Esophagus squamous epithelium (tissue), 5 donors: ENCODE results near the gene RNASE8. TPM values are rescaled to one million over a fixed set of nuclear protein-coding genes. Genes with fewer than 3 reads are reported as not detected.

Experiments used
- DNase-seq: peaks from one replicate; lab custom pipeline; 2025; lab: John Stamatoyannopoulos, UW
- H3K27ac ChIP-seq, 4 donors: fragments of 200-600 bp; sonication (generic); one replicate each; pipeline ENCODE4 v1.5.1; 2016 to 2019; ENCODE audit warnings: mild to moderate bottlenecking in 1 of 4
- H3K27me3 ChIP-seq, 4 donors: fragments of 200-600 bp; sonication (generic); 1 replicate in 3 of 4; 2 replicates in 1 of 4; pipeline versions ENCODE4 v1.5.1 to v1.6.0; 2017 to 2021; ENCODE audit warnings: antibody characterized with exemption in 1 of 4
- H3K36me3 ChIP-seq, 3 donors: fragments of 200-600 bp; sonication (generic); one replicate each; pipeline ENCODE4 v1.5.1; 2016 to 2019
- H3K4me1 ChIP-seq, 3 donors: fragments of 200-600 bp; sonication (generic); one replicate each; pipeline ENCODE4 v1.5.1; 2017 to 2019
- H3K4me3 ChIP-seq, 4 donors: fragments of 200-600 bp; sonication (generic); 1 replicate in 3 of 4; 2 replicates in 1 of 4; pipeline ENCODE4 v1.5.1; 2016 to 2019; ENCODE audit warnings: mild to moderate bottlenecking in 2 of 4, moderate library complexity in 1 of 4
- H3K9me3 ChIP-seq, 3 donors: fragments of 200-600 bp; sonication (generic); one replicate each; pipeline ENCODE4 v1.5.1; 2016 to 2019
- POLR2A ChIP-seq, 4 donors: fragments of 450-650 bp; IDR thresholded peaks; one replicate each; pipeline ENCODE4 v1.6.1; 2017; ENCODE audit warnings: antibody characterized with exemption in 4 of 4, mild to moderate bottlenecking in 4 of 4, moderate library complexity in 3 of 4
- WGBS, 2 donors: methylation state at CpG; one replicate each; pipeline ENCODE4 v1.1.5; 2018; 5-methylcytosine and 5-hydroxymethylcytosine counted together
- intact Hi-C: fragments of 100-400 bp; cut with DNase I; formaldehyde crosslinking; loops from one replicate; pipeline ENCODE4 v1.15.0; 2022
- total RNA-seq, 4 donors: library from RNA; depleted of rRNA; stranded (reverse); fragments of >200 nt; gene quantifications; one replicate each; pipeline ENCODE4 v1.1.0, GENCODE V29; 2016
- TF ChIP-seq, protein P1 (sequence below), 6 experiments: fragments of 450-650 bp in 4 of 6; fragments of 200-600 bp in 2 of 6; sonication (generic) in 2 of 6; IDR thresholded peaks; one replicate each; pipeline ENCODE4 v1.5.1; 2016 to 2019; ENCODE audit warnings: antibody characterized with exemption in 6 of 6, mild to moderate bottlenecking in 4 of 6, moderate library complexity in 4 of 6
- donor health status: DM: yes; HTN: yes; CAD: no.

Gene RNASE8
- total RNA-seq, 4 donors from 2014 or later: not detected

GRCh38 chr14:21105095-21105494 is 47.5 kb downstream of the RNASE8 start:
- WGBS, 2 donors: 77 to 80% methylated on average over 8 of the region's 8 CpGs

GRCh38 chr14:21106176-21106497 is 48.5 kb downstream of the RNASE8 start:
- peak overlapping the region; percentile 91 to 98 (median 97) for H3K27ac ChIP-seq
- no peak for DNase-seq
- H3K36me3 ChIP-seq: no peaks in the 10 kb centered on the region
- no peak overlapping the region for H3K4me3 ChIP-seq
- no peak for TF ChIP-seq POLR2A (IDR thresholded peaks at IDR 0.05)
- H3K27me3 ChIP-seq: no peaks in the 10 kb centered on the region
- WGBS, 2 donors: 25 to 50% methylated on average over 4 of the region's 4 CpGs
- no peaks in the 10 kb centered on the region for H3K9me3 ChIP-seq
- H3K4me1 ChIP-seq: peaks cover 35 to 82% (median 49%) of the 10 kb centered on the region in 3 donors
- intact Hi-C loops: no loop called here

More at GRCh38 chr14:21105095-21105494, 47.5 kb downstream of the RNASE8 start:
- H3K27me3 ChIP-seq: no peaks in the 10 kb centered on the region
- peaks cover 35 to 90% (median 55%) of the 10 kb centered on the region in 3 donors for H3K4me1 ChIP-seq
- no peak for DNase-seq
- H3K4me3 ChIP-seq: no peak overlapping the region
- no peaks in the 10 kb centered on the region for H3K9me3 ChIP-seq
- no peak for TF ChIP-seq POLR2A (IDR thresholded peaks at IDR 0.05)
- TF ChIP-seq, protein P1, sequence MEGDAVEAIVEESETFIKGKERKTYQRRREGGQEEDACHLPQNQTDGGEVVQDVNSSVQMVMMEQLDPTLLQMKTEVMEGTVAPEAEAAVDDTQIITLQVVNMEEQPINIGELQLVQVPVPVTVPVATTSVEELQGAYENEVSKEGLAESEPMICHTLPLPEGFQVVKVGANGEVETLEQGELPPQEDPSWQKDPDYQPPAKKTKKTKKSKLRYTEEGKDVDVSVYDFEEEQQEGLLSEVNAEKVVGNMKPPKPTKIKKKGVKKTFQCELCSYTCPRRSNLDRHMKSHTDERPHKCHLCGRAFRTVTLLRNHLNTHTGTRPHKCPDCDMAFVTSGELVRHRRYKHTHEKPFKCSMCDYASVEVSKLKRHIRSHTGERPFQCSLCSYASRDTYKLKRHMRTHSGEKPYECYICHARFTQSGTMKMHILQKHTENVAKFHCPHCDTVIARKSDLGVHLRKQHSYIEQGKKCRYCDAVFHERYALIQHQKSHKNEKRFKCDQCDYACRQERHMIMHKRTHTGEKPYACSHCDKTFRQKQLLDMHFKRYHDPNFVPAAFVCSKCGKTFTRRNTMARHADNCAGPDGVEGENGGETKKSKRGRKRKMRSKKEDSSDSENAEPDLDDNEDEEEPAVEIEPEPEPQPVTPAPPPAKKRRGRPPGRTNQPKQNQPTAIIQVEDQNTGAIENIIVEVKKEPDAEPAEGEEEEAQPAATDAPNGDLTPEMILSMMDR (IDR thresholded peaks at IDR 0.05): no peak
- peak overlapping the region; percentile 91 to 98 (median 97) for H3K27ac ChIP-seq
- no peaks in the 10 kb centered on the region for H3K36me3 ChIP-seq
- intact Hi-C loops: no loop called here

GRCh38 chr14:21106498-21107282 is 49.1 kb downstream of the RNASE8 start:
- no peaks in the 10 kb centered on the region for H3K9me3 ChIP-seq
- peak overlapping the region in 1 of 4 donors; percentile 0 for H3K4me3 ChIP-seq
- TF ChIP-seq, protein P1 (IDR thresholded peaks at IDR 0.05): peak; percentile 74 to 90 (median 84)
- TF ChIP-seq POLR2A (IDR thresholded peaks at IDR 0.05): peak in 1 of 4 donors; percentile 10
- no peak for DNase-seq
- no peaks in the 10 kb centered on the region for H3K27me3 ChIP-seq
- 4 to 9% methylated on average over 9 of the region's 11 CpGs for WGBS, 2 donors
- H3K27ac ChIP-seq: peak overlapping the region; percentile 91 to 98 (median 97)
- H3K36me3 ChIP-seq: no peaks in the 10 kb centered on the region
- intact Hi-C loops: no loop called here
- H3K4me1 ChIP-seq: peaks cover 35 to 77% (median 44%) of the 10 kb centered on the region in 3 donors

DNA sequence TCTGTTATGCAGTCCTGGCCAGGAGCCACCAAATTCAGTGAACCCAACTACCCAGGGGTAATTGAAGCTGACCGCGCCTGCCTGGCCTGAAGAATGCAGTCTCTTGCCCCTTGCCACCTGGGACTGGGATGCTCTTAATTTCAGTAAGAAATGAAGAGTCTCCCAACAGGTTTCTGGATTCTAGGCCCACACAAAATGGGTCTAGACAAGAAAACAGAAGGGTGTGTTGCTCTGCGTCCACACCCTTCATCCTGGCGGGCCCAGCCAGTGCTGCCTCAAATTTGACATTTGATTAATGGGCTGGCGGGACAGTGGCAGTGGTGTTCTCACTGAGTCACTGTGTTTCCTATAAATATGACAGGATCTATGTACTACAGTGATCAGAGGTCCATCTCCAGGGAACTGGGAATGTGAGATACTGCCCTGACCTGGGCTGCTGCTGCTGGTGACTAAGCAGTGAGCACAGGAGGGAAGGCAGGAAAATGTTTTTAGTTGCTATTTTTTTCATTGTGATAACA is 49.7 kb downstream of the RNASE8 start:
- TF ChIP-seq POLR2A (IDR thresholded peaks at IDR 0.05): no peak
- TF ChIP-seq, protein P1 (IDR thresholded peaks at IDR 0.05): no peak
- 54% methylated on average over 3 of the region's 5 CpGs; no CpG with 5 or more reads in 1 of the 2 donors for WGBS, 2 donors
- intact Hi-C loops: no loop called here
- H3K36me3 ChIP-seq: no peaks in the 10 kb centered on the region
- H3K27me3 ChIP-seq: no peaks in the 10 kb centered on the region
- no peaks in the 10 kb centered on the region for H3K9me3 ChIP-seq
- DNase-seq: no peak
- peak overlapping the region; percentile 91 to 98 (median 97) for H3K27ac ChIP-seq
- H3K4me3 ChIP-seq: peak overlapping the region in 1 of 4 donors; percentile 0
- H3K4me1 ChIP-seq: peaks cover 35 to 77% (median 37%) of the 10 kb centered on the region in 3 donors

Other genes with a start within 250 kb of the RNASE8 start
- gene RNASE3, start 166.4 kb upstream of the RNASE8 start, total RNA-seq: not detected
- gene RNASE2, start 102.3 kb upstream of the RNASE8 start, total RNA-seq: 1 to 10 TPM in 1 of 4 donors, under 1 TPM in 2, not detected in 1; 0.44 to 1.3 (median 0.44) TPM
- gene METTL17, start 67.8 kb upstream of the RNASE8 start, total RNA-seq: 10 to 100 TPM; 53.6 to 74.6 (median 68.5) TPM
- 10 to 100 TPM in 3 of 4 donors, 1 to 10 TPM in 1; 8.6 to 23.2 (median 14.9) TPM for gene SLC39A2, start 58.5 kb upstream of the RNASE8 start, total RNA-seq
- 100 to 1,000 TPM in 3 of 4 donors, 10 to 100 TPM in 1; 96.3 to 209 (median 142) TPM for gene NDRG2, start 32.8 kb upstream of the RNASE8 start, total RNA-seq
- gene TPPP2, start 27.6 kb upstream of the RNASE8 start, total RNA-seq: not detected
- gene RNASE13, start 23.0 kb upstream of the RNASE8 start, total RNA-seq: not detected
- 10 to 100 TPM in 1 of 4 donors, 1 to 10 TPM in 1, under 1 TPM in 1, not detected in 1; 0.97 to 13.3 (median 1.1) TPM for gene RNASE7, start 15.5 kb upstream of the RNASE8 start, total RNA-seq
- gene ARHGEF40, start 12.5 kb downstream of the RNASE8 start, total RNA-seq: 10 to 100 TPM in 1 of 4 donors, 1 to 10 TPM in 3; 1.3 to 10.3 (median 3.6) TPM
- 10 to 100 TPM; 47.1 to 68.3 (median 61.3) TPM for gene ZNF219, start 40.8 kb downstream of the RNASE8 start, total RNA-seq
- 1 to 10 TPM in 1 of 4 donors, under 1 TPM in 1, not detected in 2; 0.95 to 1.5 TPM for gene TMEM253, start 43.2 kb downstream of the RNASE8 start, total RNA-seq
- gene OR5AU1, start 98.2 kb downstream of the RNASE8 start, total RNA-seq: not detected
- gene HNRNPC, start 211.6 kb downstream of the RNASE8 start, total RNA-seq: 100 to 1,000 TPM; 252 to 651 (median 476) TPM
- gene RPGRIP1, start 222.3 kb downstream of the RNASE8 start, total RNA-seq: not detected